GM12891 (cell line): Measurements from ENCODE around the gene OLFML2B.

ENCODE experiments used
- POLR2A ChIP-seq: IDR thresholded peaks from 2 replicates; pipeline ENCODE4 v1.6.1; 2011; ENCODE audit warnings: low read depth, low read length, control low read depth
- POLR2AphosphoS5 ChIP-seq: IDR thresholded peaks from 2 replicates; pipeline ENCODE4 v1.6.1; 2011; ENCODE audit warnings: low read depth, low read length, control low read depth

GRCh38 chr1:162038624-162039023 is 15.0 kb upstream of the OLFML2B start:
- TF ChIP-seq POLR2AphosphoS5 (no peak), POLR2A (no peak)
